ENCODE data around the gene TPPP.

TPPP gene

DNA sequence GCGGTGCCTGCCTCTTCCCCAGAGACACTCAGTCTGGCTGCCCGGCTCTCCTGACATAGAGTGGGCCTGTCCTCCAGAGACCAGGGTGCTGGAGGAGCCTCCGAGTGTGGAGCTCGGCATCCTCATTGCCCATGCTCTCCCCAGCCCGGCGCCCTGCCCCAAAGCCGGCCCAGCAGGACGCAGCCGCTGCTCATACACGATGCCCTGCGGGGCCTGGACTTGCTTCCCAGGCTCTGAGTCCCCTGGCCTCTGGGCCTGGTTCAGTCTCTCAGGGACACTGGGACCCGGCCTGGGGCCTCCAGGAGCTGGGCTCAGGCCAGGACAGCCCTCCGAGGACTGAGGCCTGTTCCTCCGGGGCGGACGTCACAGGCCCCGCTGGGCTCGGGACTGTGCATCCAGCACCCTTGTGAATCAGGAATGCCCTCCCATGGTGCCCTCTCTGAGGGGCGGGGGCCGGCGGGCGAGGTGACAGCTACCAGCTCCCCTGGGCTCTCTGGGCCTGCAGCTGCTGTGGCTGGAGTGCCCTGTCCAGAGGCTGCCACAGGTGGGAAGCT, 23.2 kb downstream of the TPPP start:
- H3K4me1 ChIP-seq (ENCODE audit: control insufficient read depth, insufficient read depth, low read length, unreplicated experiment): peaks cover 18% of the 10 kb centered on the region
- H2AFZ ChIP-seq (ENCODE audit: low read length, unreplicated experiment): no peak overlapping the region
- no peaks in the 10 kb centered on the region for H3K36me3 ChIP-seq (ENCODE audit: insufficient read depth, low read length)
- H3K79me2 ChIP-seq (ENCODE audit: control insufficient read depth, insufficient read depth, low read length, unreplicated experiment): no peaks in the 10 kb centered on the region
- peak overlapping the region; percentile 57; the same call in 1 of the 2 replicates for H3K27ac ChIP-seq (ENCODE audit: low read depth, low read length)
- no peak overlapping the region for H3K4me3 ChIP-seq (ENCODE audit: low read depth, low read length)
- peaks cover 17% of the 10 kb centered on the region; the same call in 1 of the 2 replicates for H3K27me3 ChIP-seq (ENCODE audit: insufficient read depth, low read length)

DNA sequence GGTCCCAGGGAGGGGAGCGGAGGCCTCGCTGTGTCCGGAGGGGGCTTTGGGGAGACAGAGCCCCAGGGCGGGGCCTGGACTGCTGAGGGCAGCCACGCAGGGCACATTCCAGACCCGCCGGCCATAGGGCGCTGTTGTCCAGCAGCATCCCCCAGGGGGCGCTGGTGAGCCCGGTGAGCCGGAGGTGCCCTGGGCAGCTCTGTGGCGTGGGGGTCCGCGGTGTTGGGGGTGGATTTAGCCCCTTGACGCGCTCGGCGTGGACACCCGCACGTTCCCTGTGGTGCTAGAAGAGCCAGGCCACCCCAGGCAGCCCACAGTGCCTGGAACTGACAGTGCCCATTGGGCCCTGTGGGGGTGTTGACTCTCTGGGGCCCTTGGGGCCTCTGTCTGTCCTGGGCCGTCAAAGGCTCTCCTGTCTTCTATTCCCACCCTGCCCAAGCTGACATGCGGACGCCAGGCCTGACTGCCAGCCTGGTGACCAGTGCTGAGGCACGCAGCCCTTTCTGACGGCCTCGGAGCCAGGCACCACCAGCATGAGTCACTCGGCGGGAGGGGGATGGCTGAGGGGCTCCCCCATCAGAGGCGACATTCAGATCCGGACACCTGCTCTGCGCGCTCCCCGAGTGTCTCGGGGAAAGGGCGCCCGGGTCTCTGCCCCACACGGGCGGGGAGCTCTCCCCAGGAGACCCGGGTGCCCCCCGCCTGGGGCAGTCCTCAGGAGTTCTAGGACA, 23.9 kb downstream of the TPPP start:
- Histone ChIP-seq H3K79me2 (ENCODE audit: control insufficient read depth, insufficient read depth, low read length, unreplicated experiment) (no peaks in the 10 kb centered on the region), H3K27ac (ENCODE audit: low read depth, low read length) (peak overlapping the region; percentile 57; the same call in 1 of the 2 replicates), H3K27me3 (ENCODE audit: insufficient read depth, low read length) (peaks cover 10% of the 10 kb centered on the region; the same call in 1 of the 2 replicates), H3K4me3 (ENCODE audit: low read depth, low read length) (no peak overlapping the region), H3K4me1 (ENCODE audit: control insufficient read depth, insufficient read depth, low read length, unreplicated experiment) (peaks cover 18% of the 10 kb centered on the region), H2AFZ (ENCODE audit: low read length, unreplicated experiment) (no peak overlapping the region), H3K36me3 (ENCODE audit: insufficient read depth, low read length) (no peaks in the 10 kb centered on the region)

DNA sequence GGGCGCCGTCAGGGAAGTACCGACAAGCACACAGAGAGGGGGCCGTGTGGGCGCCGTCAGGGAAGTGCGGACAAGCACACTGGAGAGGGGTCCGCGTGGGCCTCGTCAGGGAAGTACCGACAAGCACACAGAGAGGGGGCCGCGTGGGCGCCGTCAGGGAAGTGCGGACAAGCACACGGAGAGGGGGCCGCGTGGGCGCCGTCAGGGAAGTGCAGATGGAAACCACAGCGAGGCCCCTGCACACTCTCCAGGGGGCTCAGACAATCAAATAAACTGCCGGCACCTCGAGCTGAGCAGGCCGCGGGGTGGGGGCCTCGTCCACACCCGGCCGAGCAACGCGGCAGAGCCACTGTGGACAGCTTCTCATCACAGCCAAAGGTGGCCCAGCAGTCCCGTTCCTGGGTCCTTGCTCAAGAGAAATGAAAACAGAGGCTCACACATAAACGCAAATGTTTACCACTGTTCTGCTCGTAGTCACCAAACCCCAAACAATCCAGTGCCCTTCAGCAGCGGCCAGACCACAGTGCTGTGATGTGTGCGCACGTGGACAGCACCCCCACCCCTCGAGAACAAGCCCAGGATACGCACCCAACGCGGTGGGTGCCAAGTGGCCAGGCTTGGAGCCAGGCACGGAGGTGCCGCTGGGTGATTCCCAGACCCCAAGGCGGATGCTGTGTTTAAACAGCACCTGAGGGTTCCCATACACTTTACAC, 24.7 kb downstream of the TPPP start:
- 0 out of 2 replicates have a peak, but pooled peaks cover 2% of the 10 kb centered on the region for H3K27me3 ChIP-seq (ENCODE audit: insufficient read depth, low read length)
- H3K27ac ChIP-seq (ENCODE audit: low read depth, low read length): peak overlapping the region; percentile 57; the same call in 1 of the 2 replicates
- H2AFZ ChIP-seq (ENCODE audit: low read length, unreplicated experiment): no peak overlapping the region
- H3K4me3 ChIP-seq (ENCODE audit: low read depth, low read length): no peak overlapping the region
- H3K4me1 ChIP-seq (ENCODE audit: control insufficient read depth, insufficient read depth, low read length, unreplicated experiment): peaks cover 16% of the 10 kb centered on the region
- no peaks in the 10 kb centered on the region for H3K79me2 ChIP-seq (ENCODE audit: control insufficient read depth, insufficient read depth, low read length, unreplicated experiment)
- H3K36me3 ChIP-seq (ENCODE audit: insufficient read depth, low read length): no peaks in the 10 kb centered on the region

DNA sequence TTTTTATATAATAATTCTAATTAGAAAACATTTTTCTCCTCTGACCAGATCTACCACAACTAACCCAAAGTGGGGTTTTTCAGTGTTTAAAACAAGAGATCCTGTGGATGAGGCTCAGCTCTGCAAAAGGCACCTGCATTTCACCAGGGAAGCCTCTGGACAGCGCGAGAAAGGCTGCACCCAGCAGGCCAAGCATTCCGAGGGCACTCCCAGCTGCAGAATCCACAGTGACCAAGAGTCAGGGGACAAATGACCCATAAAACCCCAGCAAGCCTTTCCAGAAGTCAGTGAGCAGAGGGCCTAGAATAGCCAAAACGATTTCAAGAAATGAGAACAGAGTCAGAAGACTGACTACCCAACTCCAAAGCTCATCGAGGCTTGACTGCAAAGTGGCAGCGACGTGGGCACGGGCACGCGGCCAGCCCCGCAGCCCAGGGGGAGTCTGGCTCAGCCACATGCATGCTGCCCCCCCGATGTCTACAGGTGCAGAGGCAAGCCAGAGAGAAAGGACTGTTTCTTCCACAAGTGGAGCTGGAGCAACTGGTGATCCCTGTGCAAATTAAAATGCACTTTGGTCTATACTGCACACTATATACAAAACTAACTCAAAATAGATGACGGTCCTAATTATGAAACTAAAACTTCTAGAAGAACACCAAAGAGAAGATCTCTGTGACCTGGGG, 26.2 kb downstream of the TPPP start:
- Histone ChIP-seq H3K4me1 (ENCODE audit: control insufficient read depth, insufficient read depth, low read length, unreplicated experiment) (peaks cover 4% of the 10 kb centered on the region), H3K27ac (ENCODE audit: low read depth, low read length) (no peak overlapping the region), H3K4me3 (ENCODE audit: low read depth, low read length) (no peak overlapping the region), H3K79me2 (ENCODE audit: control insufficient read depth, insufficient read depth, low read length, unreplicated experiment) (no peaks in the 10 kb centered on the region), H3K36me3 (ENCODE audit: insufficient read depth, low read length) (peaks cover 8% of the 10 kb centered on the region; the same call in 1 of the 2 replicates), H2AFZ (ENCODE audit: low read length, unreplicated experiment) (no peak overlapping the region), H3K27me3 (ENCODE audit: insufficient read depth, low read length) (no peaks in the 10 kb centered on the region)

DNA sequence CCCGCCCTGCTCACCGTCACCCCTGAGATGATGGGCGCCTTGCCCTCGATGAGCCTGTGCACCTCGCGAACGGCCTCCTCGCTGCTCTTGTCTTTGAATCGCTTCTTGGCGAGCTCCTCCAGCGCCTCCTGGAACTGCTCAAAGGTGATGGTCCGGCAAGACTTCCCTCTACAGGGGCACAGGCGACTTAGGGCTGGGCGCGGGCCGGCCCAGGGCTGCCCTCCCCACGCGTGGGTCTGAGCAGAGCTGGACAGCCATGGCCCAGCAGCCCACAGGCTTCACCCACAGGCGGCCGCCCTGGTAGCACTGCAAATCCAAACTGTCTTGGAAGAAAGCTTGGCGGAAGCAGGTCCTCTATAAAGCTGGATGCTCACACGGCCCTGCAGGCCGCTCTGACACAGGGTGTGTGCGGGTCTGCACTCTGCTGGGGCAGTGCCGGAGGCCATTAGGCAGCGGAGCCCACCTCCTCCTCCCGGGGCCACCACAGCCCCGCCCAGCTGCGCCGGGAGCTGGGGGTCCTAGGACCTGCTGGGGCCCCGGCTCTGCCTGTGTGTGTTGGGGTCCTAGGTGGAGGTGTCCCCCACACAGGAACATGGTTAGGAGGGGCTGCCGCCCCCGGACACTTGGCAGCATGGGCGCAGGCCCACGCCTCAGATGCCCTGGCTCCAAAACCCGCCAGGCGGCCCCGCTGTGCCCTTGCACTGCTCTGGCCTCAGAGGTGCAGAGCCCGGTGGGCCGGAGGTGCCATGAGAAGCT, 27.0 kb downstream of the TPPP start:
- Histone ChIP-seq H2AFZ (ENCODE audit: low read length, unreplicated experiment) (no peak overlapping the region), H3K27me3 (ENCODE audit: insufficient read depth, low read length) (no peaks in the 10 kb centered on the region), H3K36me3 (ENCODE audit: insufficient read depth, low read length) (peaks cover 8% of the 10 kb centered on the region; the same call in 1 of the 2 replicates), H3K4me1 (ENCODE audit: control insufficient read depth, insufficient read depth, low read length, unreplicated experiment) (no peaks in the 10 kb centered on the region), H3K4me3 (ENCODE audit: low read depth, low read length) (no peak overlapping the region), H3K79me2 (ENCODE audit: control insufficient read depth, insufficient read depth, low read length, unreplicated experiment) (no peaks in the 10 kb centered on the region), H3K27ac (ENCODE audit: low read depth, low read length) (no peak overlapping the region)

DNA sequence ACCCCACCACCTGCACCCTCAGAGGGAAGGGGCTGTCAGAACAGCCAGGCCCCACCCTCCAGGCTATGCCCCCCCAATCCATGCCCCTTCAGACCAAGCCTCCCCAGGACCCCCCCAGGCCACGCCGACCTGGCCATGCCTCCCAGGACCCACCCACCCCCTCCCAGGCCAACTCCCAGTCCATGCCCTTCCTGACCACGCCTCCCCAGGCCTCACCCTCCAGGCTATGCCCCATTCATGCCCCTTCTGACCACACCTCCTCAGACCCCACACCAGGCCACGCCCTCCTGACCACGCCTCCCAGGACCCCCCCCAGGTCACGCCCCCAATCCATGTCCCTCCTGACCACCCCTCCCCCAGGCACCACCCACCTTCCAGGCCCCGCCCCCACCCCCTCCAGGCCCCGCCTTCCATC, 27.6 kb downstream of the TPPP start:
- Histone ChIP-seq H3K4me1 (ENCODE audit: control insufficient read depth, insufficient read depth, low read length, unreplicated experiment) (no peaks in the 10 kb centered on the region), H3K4me3 (ENCODE audit: low read depth, low read length) (no peak overlapping the region), H2AFZ (ENCODE audit: low read length, unreplicated experiment) (no peak overlapping the region), H3K36me3 (ENCODE audit: insufficient read depth, low read length) (peaks cover 10% of the 10 kb centered on the region; the same call in 1 of the 2 replicates), H3K79me2 (ENCODE audit: control insufficient read depth, insufficient read depth, low read length, unreplicated experiment) (no peaks in the 10 kb centered on the region), H3K27ac (ENCODE audit: low read depth, low read length) (no peak overlapping the region), H3K27me3 (ENCODE audit: insufficient read depth, low read length) (no peaks in the 10 kb centered on the region)

DNA sequence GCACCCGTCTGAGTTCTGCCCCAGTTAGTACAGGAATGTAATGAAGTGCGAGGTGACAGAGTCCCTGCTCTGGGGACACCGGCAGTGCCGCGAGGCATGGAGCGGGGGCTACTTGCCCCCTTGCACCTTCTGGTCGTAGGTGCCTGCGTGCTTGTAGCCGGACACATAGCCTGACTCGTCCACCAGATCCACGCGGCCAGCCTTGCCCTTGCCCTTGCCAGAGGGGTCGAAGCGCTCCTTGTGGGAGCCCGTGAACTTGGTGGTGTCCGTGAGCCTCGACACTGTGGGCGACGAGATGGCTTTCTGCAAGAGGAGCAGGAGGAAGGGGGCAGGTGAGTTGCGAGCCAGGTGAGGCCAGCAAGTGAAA, 28.2 kb downstream of the TPPP start:
- Histone ChIP-seq H3K4me3 (ENCODE audit: low read depth, low read length) (no peak overlapping the region), H3K79me2 (ENCODE audit: control insufficient read depth, insufficient read depth, low read length, unreplicated experiment) (no peaks in the 10 kb centered on the region), H3K27ac (ENCODE audit: low read depth, low read length) (no peak overlapping the region), H3K27me3 (ENCODE audit: insufficient read depth, low read length) (no peaks in the 10 kb centered on the region), H2AFZ (ENCODE audit: low read length, unreplicated experiment) (no peak overlapping the region), H3K36me3 (ENCODE audit: insufficient read depth, low read length) (peaks cover 11% of the 10 kb centered on the region; the same call in 1 of the 2 replicates), H3K4me1 (ENCODE audit: control insufficient read depth, insufficient read depth, low read length, unreplicated experiment) (no peaks in the 10 kb centered on the region)

DNA sequence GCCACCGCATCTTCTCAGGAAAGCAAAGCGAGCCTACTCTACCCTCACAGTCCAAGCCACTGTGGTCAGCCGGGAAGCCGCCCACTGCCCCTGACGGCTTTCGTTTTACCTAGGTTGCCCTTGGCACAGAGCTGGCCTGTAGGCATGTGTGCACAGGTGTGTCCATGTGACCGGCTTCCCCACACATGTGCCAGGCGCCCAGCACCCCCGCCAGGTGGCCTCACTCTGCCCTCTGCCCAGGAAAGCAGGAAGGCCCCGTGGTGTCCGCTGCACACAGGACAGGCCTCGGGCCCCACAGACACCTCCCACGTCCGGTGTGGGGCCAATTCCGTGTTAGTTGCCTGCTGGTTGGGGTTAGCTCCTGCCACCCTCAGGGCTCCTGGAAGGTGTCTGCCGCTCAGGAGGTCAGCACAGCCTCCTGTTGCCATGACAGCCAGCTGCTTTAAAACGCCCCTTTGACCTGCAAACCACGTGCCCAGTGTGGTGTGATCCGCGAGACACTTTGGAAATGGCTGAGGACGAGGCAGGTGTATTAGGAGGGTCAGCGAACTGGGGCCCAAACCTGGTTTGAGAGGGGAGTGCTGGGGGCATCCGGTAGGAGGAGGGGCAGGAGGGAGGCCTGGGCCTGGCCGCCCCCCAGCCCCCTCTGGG, 28.7 kb downstream of the TPPP start:
- Histone ChIP-seq H3K27ac (ENCODE audit: low read depth, low read length) (no peak overlapping the region), H3K27me3 (ENCODE audit: insufficient read depth, low read length) (no peaks in the 10 kb centered on the region), H3K4me1 (ENCODE audit: control insufficient read depth, insufficient read depth, low read length, unreplicated experiment) (no peaks in the 10 kb centered on the region), H3K4me3 (ENCODE audit: low read depth, low read length) (no peak overlapping the region), H3K36me3 (ENCODE audit: insufficient read depth, low read length) (peaks cover 16% of the 10 kb centered on the region), H3K79me2 (ENCODE audit: control insufficient read depth, insufficient read depth, low read length, unreplicated experiment) (no peaks in the 10 kb centered on the region), H2AFZ (ENCODE audit: low read length, unreplicated experiment) (no peak overlapping the region)

DNA sequence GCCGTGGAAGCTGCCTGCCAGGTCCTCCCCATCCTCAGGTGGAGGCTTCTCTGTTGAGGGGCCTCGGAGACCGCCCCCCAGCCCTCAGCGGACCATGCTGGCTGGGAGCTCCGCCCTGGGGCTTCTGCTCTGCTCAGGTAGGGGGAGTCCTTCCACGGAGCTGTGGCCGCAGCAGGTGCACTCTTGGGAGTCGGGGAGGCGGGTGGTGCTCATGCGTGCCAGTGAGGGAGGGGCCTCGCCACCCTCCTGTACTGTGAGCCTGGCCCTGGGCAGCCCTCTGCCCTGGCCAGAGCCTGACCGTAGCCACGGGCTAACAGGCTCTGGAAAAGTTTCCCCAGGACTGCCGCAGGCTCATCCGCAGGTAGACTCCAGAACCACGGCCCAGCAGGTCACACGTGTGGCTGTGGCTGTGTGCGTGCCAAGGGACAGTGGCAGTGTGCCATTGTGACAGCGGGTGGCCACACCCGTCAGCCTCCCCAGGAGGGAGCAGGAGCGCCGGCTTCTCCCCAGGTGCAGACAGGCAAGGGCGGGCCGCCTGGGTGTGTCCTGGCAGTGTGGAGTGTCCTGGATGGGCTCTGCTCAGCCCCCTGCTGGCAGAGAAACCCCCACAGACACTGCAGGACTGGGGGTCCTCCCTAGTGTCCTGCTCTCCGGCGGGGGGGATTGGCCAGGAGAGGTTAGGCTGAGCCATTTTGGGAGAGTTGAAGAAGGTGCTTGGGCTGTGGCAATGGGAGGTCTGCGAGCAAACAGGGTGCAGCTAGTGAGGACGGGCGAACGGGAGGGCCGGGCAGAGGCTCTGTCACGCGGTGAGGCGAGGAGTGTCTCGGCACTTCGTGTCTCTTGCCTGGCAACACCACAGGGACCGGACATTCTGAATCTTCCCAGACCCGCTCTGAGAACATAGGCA, 29.5 kb downstream of the TPPP start:
- H3K4me3 ChIP-seq (ENCODE audit: low read depth, low read length): no peak overlapping the region
- no peaks in the 10 kb centered on the region for H3K4me1 ChIP-seq (ENCODE audit: control insufficient read depth, insufficient read depth, low read length, unreplicated experiment)
- no peak overlapping the region for H2AFZ ChIP-seq (ENCODE audit: low read length, unreplicated experiment)
- H3K79me2 ChIP-seq (ENCODE audit: control insufficient read depth, insufficient read depth, low read length, unreplicated experiment): no peaks in the 10 kb centered on the region
- H3K27me3 ChIP-seq (ENCODE audit: insufficient read depth, low read length): no peaks in the 10 kb centered on the region
- no peak overlapping the region for H3K27ac ChIP-seq (ENCODE audit: low read depth, low read length)
- peaks cover 22% of the 10 kb centered on the region for H3K36me3 ChIP-seq (ENCODE audit: insufficient read depth, low read length)

All from ACC112 (cell line).